Measurements from ENCODE around the gene DUSP8.
"Not testable (repeated sequence)": the region's sequence is repeated elsewhere in the genome, so short reads cannot be mapped to it uniquely, and the experiment has no call there.

DUSP8 gene

GRCh38 chr11:1608363-1608762 is 36.3 kb upstream of the DUSP8 start, which contains the start of gene KRTAP5-3:
KRTAP5-3 (minus strand) TSS chr11:1608463; CDS start chr11:1608385, 78 bp downstream.
- no peaks in the 10 kb centered on the region for H4K20me1 ChIP-seq (ENCODE audit: insufficient read depth, low read length)
- no peaks in the 10 kb centered on the region for H3K79me2 ChIP-seq (ENCODE audit: insufficient read depth, low read length)
- H3K9me3 ChIP-seq (ENCODE audit: low read length) = no peaks in the 10 kb centered on the region
- no peak within 1 kb of the TSS for H3K4me3 ChIP-seq (ENCODE audit: low read depth, low read length, poor library complexity, severe bottlenecking)
- no peak within 1 kb of the TSS for H3K9ac ChIP-seq (ENCODE audit: low read length)
- H3K4me1 ChIP-seq (ENCODE audit: insufficient read depth, low read length, severe bottlenecking) = peaks cover 4% of the 10 kb centered on the region
- no peaks in the 10 kb centered on the region for H3K9me2 ChIP-seq (ENCODE audit: low read depth, low read length)
- TF ChIP-seq CTCF (IDR thresholded peaks at IDR 0.05; ENCODE audit: low read length) (no peak), EZH2 (IDR thresholded peaks at IDR 0.05; ENCODE audit: borderline replicate concordance, low read length) (no peak)
- no peaks in the 10 kb centered on the region for H3K36me3 ChIP-seq (ENCODE audit: insufficient read depth, low read length)
- H3K27ac ChIP-seq (ENCODE audit: low read depth, low read length, poor library complexity, severe bottlenecking) = no peak within 1 kb of the TSS
- H3K27me3 ChIP-seq (ENCODE audit: insufficient read depth, low read length) = no peaks in the 10 kb centered on the region
- no peak within 1 kb of the TSS for H2AFZ ChIP-seq (ENCODE audit: low read length)
- H3K4me2 ChIP-seq (ENCODE audit: low read length) = no peak within 1 kb of the TSS
- no peaks in the 10 kb centered on the region for H3F3A ChIP-seq (ENCODE audit: insufficient read depth, low read length)

DNA sequence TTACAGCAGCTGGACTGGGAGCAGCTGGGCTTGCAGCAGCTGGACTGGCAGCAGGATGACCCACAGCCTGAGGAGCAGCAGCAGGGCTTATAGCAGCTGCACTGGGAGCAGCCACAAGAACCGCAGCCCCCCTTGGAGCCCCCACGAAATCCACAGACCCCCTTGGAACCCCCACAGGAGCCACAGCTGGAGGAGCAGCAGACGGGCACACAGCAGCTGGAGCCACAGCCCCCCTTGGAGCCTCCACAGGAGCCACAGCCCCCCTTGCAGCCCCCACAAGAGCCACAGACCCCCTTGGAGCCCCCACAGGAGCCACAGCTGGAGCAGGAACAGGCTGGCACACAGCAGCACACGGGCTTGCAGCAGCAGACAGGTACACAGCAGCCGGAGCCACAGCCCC is 35.8 kb upstream of the DUSP8 start:
- H3K9me2 ChIP-seq (ENCODE audit: low read depth, low read length); H3K79me2 ChIP-seq (ENCODE audit: insufficient read depth, low read length); H3K4me3 ChIP-seq (ENCODE audit: low read depth, low read length, poor library complexity, severe bottlenecking); H4K20me1 ChIP-seq (ENCODE audit: insufficient read depth, low read length); H3K27ac ChIP-seq (ENCODE audit: low read depth, low read length, poor library complexity, severe bottlenecking); H2AFZ ChIP-seq (ENCODE audit: low read length); H3K9me3 ChIP-seq (ENCODE audit: low read length); H3K36me3 ChIP-seq (ENCODE audit: insufficient read depth, low read length); H3K4me2 ChIP-seq (ENCODE audit: low read length); H3K9ac ChIP-seq (ENCODE audit: low read length); H3K4me1 ChIP-seq (ENCODE audit: insufficient read depth, low read length, severe bottlenecking); H3F3A ChIP-seq (ENCODE audit: insufficient read depth, low read length); H3K27me3 ChIP-seq (ENCODE audit: insufficient read depth, low read length): not testable (repeated sequence)

- not testable (repeated sequence) for H3K4me1 ChIP-seq (ENCODE audit: insufficient read depth, low read length, severe bottlenecking); H3K79me2 ChIP-seq (ENCODE audit: insufficient read depth, low read length); H3K9ac ChIP-seq (ENCODE audit: low read length); H3F3A ChIP-seq (ENCODE audit: insufficient read depth, low read length); H3K36me3 ChIP-seq (ENCODE audit: insufficient read depth, low read length); H3K27ac ChIP-seq (ENCODE audit: low read depth, low read length, poor library complexity, severe bottlenecking); H3K9me2 ChIP-seq (ENCODE audit: low read depth, low read length); H3K4me3 ChIP-seq (ENCODE audit: low read depth, low read length, poor library complexity, severe bottlenecking); H4K20me1 ChIP-seq (ENCODE audit: insufficient read depth, low read length); H3K27me3 ChIP-seq (ENCODE audit: insufficient read depth, low read length); H3K4me2 ChIP-seq (ENCODE audit: low read length); H3K9me3 ChIP-seq (ENCODE audit: low read length); H2AFZ ChIP-seq (ENCODE audit: low read length)
Observed at GRCh38 chr11:1607156-1607845, 35.2 kb upstream of the DUSP8 start.

- Histone ChIP-seq H3K4me2 (ENCODE audit: low read length) (peak overlapping the region; percentile 63), H3K4me3 (ENCODE audit: low read depth, low read length, poor library complexity, severe bottlenecking) (peak overlapping the region; percentile 33)
- not testable (repeated sequence) for H3K9me3 ChIP-seq (ENCODE audit: low read length); H3K36me3 ChIP-seq (ENCODE audit: insufficient read depth, low read length); H3F3A ChIP-seq (ENCODE audit: insufficient read depth, low read length); H3K27me3 ChIP-seq (ENCODE audit: insufficient read depth, low read length); H2AFZ ChIP-seq (ENCODE audit: low read length); H4K20me1 ChIP-seq (ENCODE audit: insufficient read depth, low read length); H3K9ac ChIP-seq (ENCODE audit: low read length); H3K27ac ChIP-seq (ENCODE audit: low read depth, low read length, poor library complexity, severe bottlenecking); H3K4me1 ChIP-seq (ENCODE audit: insufficient read depth, low read length, severe bottlenecking); H3K79me2 ChIP-seq (ENCODE audit: insufficient read depth, low read length); H3K9me2 ChIP-seq (ENCODE audit: low read depth, low read length)
Observed at GRCh38 chr11:1605923-1606322, 33.9 kb upstream of the DUSP8 start.

All from OCI-LY1 (cell line).